MM.1S (cell line): ENCODE results near the gene COMT.

Experiments
- DNase-seq: peaks from one replicate; pipeline ENCODE4 v3.0.0-alpha.2; 2015
- H2AFZ ChIP-seq: fragments of 300-600 bp; sonication (generic); 2 replicates; pipeline ENCODE4 v1.6.0; 2016; ENCODE audit warnings: antibody characterized with exemption, low read length
- H3F3A ChIP-seq: fragments of 300-600 bp; sonication (generic); 2 replicates; pipeline ENCODE4 v1.6.1; 2016; ENCODE audit warnings: mild to moderate bottlenecking, antibody characterized with exemption, low read length, moderate library complexity, mixed read lengths; ENCODE audit not compliant: insufficient read depth
- H3K27ac ChIP-seq: fragments of 300-600 bp; sonication (generic); 2 replicates; pipeline ENCODE4 v1.5.1; 2016; ENCODE audit warnings: mild to moderate bottlenecking, low read length
- H3K27me3 ChIP-seq: fragments of 300-600 bp; sonication (generic); replicated peaks from 2 replicates; pipeline ENCODE4 v1.6.0; 2016; ENCODE audit warnings: low read length; ENCODE audit not compliant: insufficient read depth
- H3K36me3 ChIP-seq: fragments of 300-600 bp; sonication (generic); replicated peaks from 2 replicates; pipeline ENCODE4 v1.6.1; 2016; ENCODE audit warnings: mild to moderate bottlenecking, low read length, mixed read lengths; ENCODE audit not compliant: insufficient read depth
- H3K4me1 ChIP-seq: fragments of 300-600 bp; sonication (generic); 2 replicates; pipeline ENCODE4 v1.6.1; 2016; ENCODE audit warnings: low read length, mixed read lengths
- H3K4me2 ChIP-seq: fragments of 300-600 bp; sonication (generic); 2 replicates; pipeline ENCODE4 v1.6.0; 2016; ENCODE audit warnings: low read depth, low read length
- H3K4me3 ChIP-seq: fragments of 300-600 bp; sonication (generic); 2 replicates; pipeline ENCODE4 v1.5.1; 2016; ENCODE audit warnings: low read length, mixed read lengths
- H3K79me2 ChIP-seq: fragments of 300-600 bp; sonication (generic); 2 replicates; pipeline ENCODE4 v1.6.1; 2016; ENCODE audit warnings: mixed run types, low read length, mixed read lengths
- H3K9ac ChIP-seq: fragments of 300-600 bp; sonication (generic); 2 replicates; pipeline ENCODE4 v1.6.1; 2016; ENCODE audit warnings: low read length, mixed read lengths
- H3K9me2 ChIP-seq: fragments of 300-600 bp; sonication (generic); replicated peaks from 2 replicates; pipeline ENCODE4 v1.6.1; 2016; ENCODE audit warnings: mild to moderate bottlenecking, low read length, mixed read lengths; ENCODE audit not compliant: insufficient read depth
- H3K9me3 ChIP-seq: fragments of 300-600 bp; sonication (generic); replicated peaks from 2 replicates; pipeline ENCODE4 v1.6.1; 2016; ENCODE audit warnings: mild to moderate bottlenecking, low read length, mixed read lengths; ENCODE audit not compliant: insufficient read depth
- H4K20me1 ChIP-seq: fragments of 300-600 bp; sonication (generic); 2 replicates; pipeline ENCODE4 v1.6.1; 2016; ENCODE audit warnings: mild to moderate bottlenecking, low read length, moderate library complexity, mixed read lengths; ENCODE audit not compliant: insufficient read depth
- EZH2 ChIP-seq: fragments of 300-600 bp; sonication (generic); optimal IDR thresholded peaks from 2 replicates; pipeline ENCODE3; 2017; ENCODE audit warnings: low read depth, mild to moderate bottlenecking, antibody characterized with exemption, low read length, mixed read lengths
- EZH2phosphoT487 ChIP-seq: fragments of 300-600 bp; sonication (generic); IDR thresholded peaks from 2 replicates; pipeline ENCODE4 v1.6.1; 2018; ENCODE audit warnings: antibody characterized with exemption, low read length
- TF ChIP-seq, protein P1 (sequence below): fragments of 300-600 bp; sonication (generic); IDR thresholded peaks from 2 replicates; pipeline ENCODE4 v1.5.1; 2016; ENCODE audit warnings: antibody characterized with exemption, low read length, mixed read lengths

The COMT gene

GRCh38 chr22:19898145-19898544 is 43.4 kb upstream of the COMT start:
- Histone ChIP-seq H3K27ac (no peak overlapping the region), H3K27me3 (no peaks in the 10 kb centered on the region), H3K9ac (no peak overlapping the region), H2AFZ (no peak overlapping the region), H3K9me3 (no peaks in the 10 kb centered on the region), H3K4me1 (no peaks in the 10 kb centered on the region), H3K79me2 (no peaks in the 10 kb centered on the region), H3F3A (no peaks in the 10 kb centered on the region), H3K36me3 (no peaks in the 10 kb centered on the region), H3K4me2 (no peak overlapping the region), H3K9me2 (no peaks in the 10 kb centered on the region), H4K20me1 (no peaks in the 10 kb centered on the region), H3K4me3 (no peak overlapping the region)
- TF ChIP-seq EZH2phosphoT487 (no peak), EZH2 (no peak)
- DNase-seq = no peak

DNA sequence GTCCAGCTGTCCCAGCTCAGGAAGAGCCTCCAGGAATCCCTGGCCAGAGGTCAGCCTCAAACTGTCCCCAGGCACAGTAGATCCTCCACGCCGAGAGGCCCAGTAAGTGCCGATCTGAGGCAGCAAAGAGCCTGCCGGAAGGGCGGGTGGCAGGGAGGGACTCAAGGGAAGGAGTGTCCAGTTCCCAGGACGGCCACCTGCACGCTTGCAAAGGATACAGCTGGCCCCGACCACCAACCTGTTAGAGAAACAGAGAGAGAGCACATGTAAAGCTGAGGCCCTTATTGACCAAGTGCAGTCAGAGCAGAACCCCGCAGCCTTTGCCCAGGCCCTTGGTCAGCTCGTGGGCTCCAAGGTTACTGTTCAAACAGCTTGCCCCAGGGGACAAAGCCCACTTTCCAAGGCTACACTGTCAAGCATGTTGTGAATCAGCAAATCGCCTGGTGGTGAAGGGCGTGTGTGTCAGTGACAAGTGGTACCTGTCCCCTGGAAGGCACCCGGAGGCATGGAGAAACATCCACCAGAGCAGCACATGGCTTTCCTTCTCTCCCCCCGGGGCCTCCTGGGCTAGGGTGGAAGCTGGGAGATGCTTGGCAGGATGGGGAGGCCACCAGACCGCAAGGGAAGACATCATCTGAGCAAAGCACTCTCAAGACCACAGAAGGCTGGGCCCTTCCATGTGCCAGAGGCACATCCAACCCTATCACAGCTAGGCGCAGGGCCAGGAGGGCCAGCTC is 42.6 kb upstream of the COMT start:
- Histone ChIP-seq H3K9me3 (no peaks in the 10 kb centered on the region), H3K36me3 (no peaks in the 10 kb centered on the region), H3K4me1 (no peaks in the 10 kb centered on the region), H2AFZ (no peak overlapping the region), H4K20me1 (no peaks in the 10 kb centered on the region), H3F3A (no peaks in the 10 kb centered on the region), H3K4me2 (no peak overlapping the region), H3K9me2 (no peaks in the 10 kb centered on the region), H3K27ac (no peak overlapping the region), H3K79me2 (no peaks in the 10 kb centered on the region), H3K27me3 (no peaks in the 10 kb centered on the region), H3K9ac (no peak overlapping the region), H3K4me3 (no peak overlapping the region)
- no peak for DNase-seq
- TF ChIP-seq EZH2 (no peak), EZH2phosphoT487 (no peak)
- TF ChIP-seq, protein P1, sequence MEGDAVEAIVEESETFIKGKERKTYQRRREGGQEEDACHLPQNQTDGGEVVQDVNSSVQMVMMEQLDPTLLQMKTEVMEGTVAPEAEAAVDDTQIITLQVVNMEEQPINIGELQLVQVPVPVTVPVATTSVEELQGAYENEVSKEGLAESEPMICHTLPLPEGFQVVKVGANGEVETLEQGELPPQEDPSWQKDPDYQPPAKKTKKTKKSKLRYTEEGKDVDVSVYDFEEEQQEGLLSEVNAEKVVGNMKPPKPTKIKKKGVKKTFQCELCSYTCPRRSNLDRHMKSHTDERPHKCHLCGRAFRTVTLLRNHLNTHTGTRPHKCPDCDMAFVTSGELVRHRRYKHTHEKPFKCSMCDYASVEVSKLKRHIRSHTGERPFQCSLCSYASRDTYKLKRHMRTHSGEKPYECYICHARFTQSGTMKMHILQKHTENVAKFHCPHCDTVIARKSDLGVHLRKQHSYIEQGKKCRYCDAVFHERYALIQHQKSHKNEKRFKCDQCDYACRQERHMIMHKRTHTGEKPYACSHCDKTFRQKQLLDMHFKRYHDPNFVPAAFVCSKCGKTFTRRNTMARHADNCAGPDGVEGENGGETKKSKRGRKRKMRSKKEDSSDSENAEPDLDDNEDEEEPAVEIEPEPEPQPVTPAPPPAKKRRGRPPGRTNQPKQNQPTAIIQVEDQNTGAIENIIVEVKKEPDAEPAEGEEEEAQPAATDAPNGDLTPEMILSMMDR = no peak

- no peaks in the 10 kb centered on the region for H3K9me2 ChIP-seq
- no peaks in the 10 kb centered on the region for H4K20me1 ChIP-seq
- H3K4me1 ChIP-seq = no peaks in the 10 kb centered on the region
- H3K79me2 ChIP-seq = no peaks in the 10 kb centered on the region
- no peak overlapping the region for H3K4me2 ChIP-seq
- no peak overlapping the region for H3K27ac ChIP-seq
- no peak overlapping the region for H3K9ac ChIP-seq
- TF ChIP-seq, protein P1 = no peak
- TF ChIP-seq EZH2phosphoT487 (no peak), EZH2 (no peak)
- H3F3A ChIP-seq = no peaks in the 10 kb centered on the region
- H3K27me3 ChIP-seq = no peaks in the 10 kb centered on the region
- H3K4me3 ChIP-seq = no peak overlapping the region
- H3K9me3 ChIP-seq = no peaks in the 10 kb centered on the region
- no peak for DNase-seq
- no peaks in the 10 kb centered on the region for H3K36me3 ChIP-seq
- no peak overlapping the region for H2AFZ ChIP-seq
Observed at GRCh38 chr22:19900707-19901436, 40.7 kb upstream of the COMT start.
